Thyroid gland (tissue), 4 donors: Measurements from ENCODE around the gene KCNK13.

ENCODE experiments used
- CTCF ChIP-seq, 6 experiments: fragments of 200-600 bp in 3 of 6; fragments of 450-650 bp in 3 of 6; sonication (generic) in 3 of 6; IDR thresholded peaks; one replicate each; pipeline ENCODE4 v1.5.1; 2016 to 2019; ENCODE audit warnings: antibody characterized with exemption in 6 of 6, mild to moderate bottlenecking in 2 of 6, inconsistent platforms in 1 of 6, moderate library complexity in 1 of 6
- POLR2A ChIP-seq, 2 donors: fragments of 450-650 bp; IDR thresholded peaks; one replicate each; pipeline ENCODE4 v1.6.1; 2017; ENCODE audit warnings: antibody characterized with exemption in 2 of 2, mild to moderate bottlenecking in 2 of 2, moderate library complexity in 1 of 2

DNA sequence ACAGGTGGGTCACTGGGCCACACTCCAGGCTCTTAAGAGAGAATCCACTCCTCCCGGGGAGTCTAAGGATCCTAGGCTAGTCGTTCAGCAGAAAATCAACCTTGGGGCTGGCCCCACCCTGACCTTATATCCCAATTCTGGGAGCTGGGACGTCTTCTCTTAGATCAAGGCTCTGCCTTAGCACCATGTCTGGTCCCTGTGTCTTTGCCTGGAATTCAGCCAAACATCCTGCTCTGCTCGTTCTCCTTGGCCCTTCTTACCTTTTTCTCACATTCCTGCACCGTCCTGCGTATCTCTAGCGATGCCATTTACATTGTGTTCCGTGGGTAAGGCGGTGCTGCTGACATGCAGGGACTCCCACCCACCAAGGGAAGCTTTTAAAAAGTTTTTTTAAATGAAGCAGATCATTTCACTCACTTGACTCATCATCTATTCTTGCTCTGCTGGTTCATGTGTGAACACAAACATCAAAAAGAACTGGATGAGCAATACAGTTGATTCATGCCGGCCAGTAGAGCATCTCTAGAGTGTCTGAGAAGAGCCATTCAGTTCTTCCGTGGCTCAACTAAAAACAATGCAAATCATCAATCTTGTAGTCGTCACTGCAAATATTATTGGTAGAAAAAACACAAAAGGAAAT, 50.2 kb downstream of the KCNK13 start:
- TF ChIP-seq CTCF (IDR thresholded peaks at IDR 0.05) (no peak), POLR2A (IDR thresholded peaks at IDR 0.05) (no peak)
